Frontal cortex (tissue), 4 donors: ENCODE results near the gene GART. TPM values are rescaled to one million over a fixed set of nuclear protein-coding genes. Genes with fewer than 3 reads are reported as not detected.
"Not testable (repeated sequence)": the region's sequence is repeated elsewhere in the genome, so short reads cannot be mapped to it uniquely, and the experiment has no call there.

ENCODE experiments used
- DNase-seq, 2 donors: peaks; one replicate each; pipeline ENCODE4 v3.0.0; 2012; ENCODE audit warnings: low spot score in 2 of 2
- FAIRE-seq: peaks from 2 replicates; lab custom pipeline; 2012; peaks lifted over from hg19 to GRCh38; lab: Jason Lieb, UNC
- total RNA-seq: library from RNA; depleted of rRNA; stranded (reverse); fragments of >200 nt; gene quantifications from one replicate; pipeline ENCODE4 v1.2.3, GENCODE V29; 2014
- donor health status: control.
- donor health status: control.
- donor health status: control.

Gene GART
- total RNA-seq, 1 donor from 2014 or later: 83.2 TPM

DNA sequence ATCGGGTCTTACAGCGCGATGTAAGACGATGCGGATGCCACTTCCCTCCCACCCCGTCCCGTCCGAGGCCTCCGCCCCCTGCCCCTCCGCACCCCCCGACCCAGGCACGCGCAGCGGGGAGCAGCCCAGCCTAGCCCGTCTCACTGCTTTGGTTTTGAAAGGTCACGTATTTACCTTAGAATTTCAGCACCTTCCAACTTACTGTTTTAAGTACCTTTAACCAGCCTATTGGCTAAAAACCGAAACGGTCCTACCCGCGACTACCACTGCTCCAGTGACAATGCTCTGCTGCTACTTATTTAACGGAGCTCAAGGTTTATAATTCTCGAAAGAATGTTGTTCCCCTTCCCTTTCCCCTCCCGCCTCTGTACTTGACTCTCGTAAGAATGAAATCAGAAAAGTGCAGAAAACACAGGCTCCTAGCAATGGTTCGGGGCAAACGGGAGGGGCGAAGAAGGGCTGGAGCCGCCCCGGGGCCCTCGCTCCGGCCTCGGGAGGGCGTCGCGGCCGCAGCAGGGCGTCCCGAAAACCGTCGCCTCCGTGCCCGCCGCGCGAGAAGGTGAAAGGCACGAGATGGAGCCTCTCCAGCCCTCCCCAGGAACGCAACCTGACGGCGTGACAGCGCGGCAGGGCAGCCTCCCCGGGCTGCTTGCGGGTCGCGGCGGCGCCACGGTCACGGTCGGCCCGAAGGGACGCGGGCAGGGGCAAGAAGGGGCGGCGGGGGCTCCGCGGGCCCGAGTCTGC, 62.8 kb downstream of the GART start:
- DNase-seq: peak; percentile 37 to 54
- FAIRE-seq: no peak

DNA sequence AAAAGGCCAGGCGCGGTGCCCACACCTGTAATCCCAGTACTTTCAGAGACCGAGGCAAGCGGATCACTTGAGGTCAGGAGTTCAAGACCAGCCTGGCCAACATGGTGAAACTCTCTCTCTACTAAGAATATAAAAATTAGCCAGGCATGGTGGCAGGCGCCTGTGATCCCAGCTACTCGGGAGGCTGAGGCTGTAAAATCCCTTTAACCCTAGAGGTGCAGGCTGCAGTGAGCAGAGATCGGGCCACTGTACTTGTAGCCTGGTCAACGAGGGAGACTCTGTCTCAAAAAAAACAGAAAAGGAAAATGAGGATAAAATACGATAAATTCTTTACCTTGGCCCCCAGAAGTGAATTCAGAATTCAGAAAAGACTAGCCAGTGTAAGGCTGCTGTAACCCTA, 63.7 kb downstream of the GART start:
- FAIRE-seq: no peak
- no peak for DNase-seq

- DNase-seq (no peak), FAIRE-seq (no peak)
These were observed 64.9 kb downstream of the GART start for GRCh38 chr21:33477066-33477465.

DNA sequence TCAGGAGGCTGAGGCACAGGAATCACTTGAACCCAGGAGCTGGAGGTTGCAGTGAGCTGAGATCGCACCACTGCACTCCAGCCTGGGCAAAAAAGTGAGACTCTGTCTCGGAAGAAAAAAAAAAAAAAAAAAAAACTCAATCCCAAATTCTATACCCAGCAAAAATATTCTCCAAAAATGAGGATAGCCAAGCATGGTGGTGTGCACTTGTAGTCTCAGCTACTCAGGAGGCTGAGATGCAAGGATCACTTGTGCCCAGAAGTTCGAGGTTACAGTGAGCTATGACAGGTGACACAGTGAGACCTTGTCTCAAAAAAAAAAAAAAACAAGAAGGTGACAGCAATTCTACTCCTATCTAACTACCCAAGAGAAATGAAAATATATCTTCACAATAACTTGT, 68.6 kb downstream of the GART start:
- FAIRE-seq (no peak), DNase-seq (no peak)

GRCh38 chr21:33470701-33471100, 71.2 kb downstream of the GART start:
- no peak for DNase-seq
- no peak for FAIRE-seq

GRCh38 chr21:33469183-33469582, 72.7 kb downstream of the GART start:
- not testable (repeated sequence) for DNase-seq, FAIRE-seq

DNA sequence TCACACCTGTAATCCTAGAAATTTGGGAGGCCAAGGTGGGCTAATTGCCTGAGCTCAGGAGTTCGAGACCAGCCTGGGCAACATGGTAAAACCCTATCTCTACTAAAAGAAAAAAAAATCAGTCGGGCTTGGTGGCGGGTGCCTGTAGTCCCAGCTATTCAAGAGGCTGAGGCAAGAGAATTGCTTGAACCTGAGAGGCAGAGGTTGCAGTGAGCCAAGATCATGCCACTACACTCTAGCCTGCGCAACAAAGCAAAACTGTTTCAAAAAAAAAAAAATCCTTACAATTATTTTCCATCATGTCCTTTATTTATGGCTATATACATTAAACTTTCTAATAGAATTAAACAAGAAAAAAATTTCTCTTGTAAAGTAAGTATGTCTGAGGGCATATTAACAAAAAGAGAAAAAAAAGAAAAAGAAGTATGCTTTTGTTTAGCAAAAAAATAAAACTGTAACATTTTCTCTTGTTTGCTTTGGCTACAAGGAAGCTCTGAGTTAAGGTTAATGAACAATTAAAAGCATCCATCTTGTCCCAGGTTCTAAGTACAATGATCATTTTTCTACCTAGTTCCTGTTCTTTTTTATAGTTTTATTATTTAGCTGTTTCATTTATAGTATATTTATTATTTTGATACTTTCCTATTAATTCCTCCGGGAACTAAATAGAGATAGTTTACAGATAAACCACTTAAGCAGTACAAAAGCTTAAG, 80.2 kb downstream of the GART start:
- peak; percentile 28 for FAIRE-seq
- no peak for DNase-seq

GRCh38 chr21:33458861-33459260, 83.1 kb downstream of the GART start:
- DNase-seq (no peak), FAIRE-seq (no peak)

GRCh38 chr21:33455686-33456446, 86.1 kb downstream of the GART start:
- FAIRE-seq (no peak), DNase-seq (no peak)

Other genes starting within 250 kb of the GART start
- gene IFNAR1, start 217.1 kb downstream of the GART start, total RNA-seq: 49.3 TPM
- gene IFNGR2, start 138.7 kb downstream of the GART start, total RNA-seq: 60.3 TPM
- gene TMEM50B, start 62.1 kb downstream of the GART start, total RNA-seq: 46.9 TPM
- 6.5 TPM for gene DNAJC28, start 50.4 kb downstream of the GART start, total RNA-seq
- gene SON, start 921 bp upstream of the GART start, total RNA-seq: 95.0 TPM
- gene DONSON, start 46.6 kb upstream of the GART start, total RNA-seq: 24.5 TPM
- 68.9 TPM for gene CRYZL1, start 99.6 kb upstream of the GART start, total RNA-seq
- gene ITSN1, start 100.4 kb upstream of the GART start, total RNA-seq: 73.8 TPM